ENCODE data around the gene SLC3A2. TPM values are rescaled to one million over a fixed set of nuclear protein-coding genes. Genes with fewer than 3 reads are reported as not detected.
"Not testable (repeated sequence)": the region's sequence is repeated elsewhere in the genome, so short reads cannot be mapped to it uniquely, and the experiment has no call there.

SLC3A2 gene
- total RNA-seq, 1 experiment from 2014 or later: 619 TPM

GRCh38 chr11:62842171-62842741, 38.4 kb upstream of the SLC3A2 start:
- intact Hi-C loops (cut with micrococcal nuclease; ENCODE audit: unreplicated experiment): loop anchor here (1.0 to 5.0 kb wide), 3 partner anchors 10 to 290 kb away; partner anchors contain the start of genes BSCL2 and GNG3
- peaks cover 37% of the 10 kb centered on the region for H3F3A ChIP-seq (ENCODE audit: insufficient read depth, low read depth)
- H3K27me3 ChIP-seq (ENCODE audit: insufficient read depth, low read depth): no peaks in the 10 kb centered on the region
- no peak for DNase-seq
- H3K79me2 ChIP-seq (ENCODE audit: low read depth): peaks cover 21% of the 10 kb centered on the region
- no peaks in the 10 kb centered on the region for H3K9me2 ChIP-seq (ENCODE audit: insufficient read depth)
- ChIA-PET CTCF (interaction anchor here (0.9 kb wide), 1 partner anchor 12 kb away, joined by 3 read pairs; no protein-coding TSS in a partner anchor), POLR2A (ENCODE audit: unreplicated experiment) (interaction anchor here (0.7 to 1.9 kb wide), 8 partner anchors 9 to 996 kb away, joined by 4 to 39 read pairs (median 10); partner anchors contain the start of genes C11orf98, CSKMT, EEF1G and LBHD1)
- no peaks in the 10 kb centered on the region for H3K9me3 ChIP-seq (ENCODE audit: insufficient read depth, low read depth)
- TSS peak; percentile 92 for BruUV-seq (replicated peaks)
- H3K4me2 ChIP-seq: peak overlapping the region; percentile 88
- no peaks in the 10 kb centered on the region for H4K20me1 ChIP-seq (ENCODE audit: insufficient read depth)
- peaks cover 17% of the 10 kb centered on the region for H3K4me1 ChIP-seq (replicated peaks; ENCODE audit: insufficient read depth)
- peaks cover 5% of the 10 kb centered on the region; the same call in 1 of the 2 replicates for H3K36me3 ChIP-seq (ENCODE audit: low read depth)
- peak overlapping the region; percentile 59 for H3K4me3 ChIP-seq
- TF ChIP-seq EZH2 (IDR thresholded peaks at IDR 0.05; ENCODE audit: low read depth) (no peak), CTCF (conservative IDR thresholded peaks at IDR 0.05) (no peak)
- peak overlapping the region; percentile 80 for H2AFZ ChIP-seq
- H3K27ac ChIP-seq: peak overlapping the region; percentile 94

- not testable (repeated sequence) for DNase-seq; H2AFZ ChIP-seq; H3K9me2 ChIP-seq (ENCODE audit: insufficient read depth); BruUV-seq (replicated peaks); H3K27ac ChIP-seq; H3K27me3 ChIP-seq (ENCODE audit: insufficient read depth, low read depth); H3K9me3 ChIP-seq (ENCODE audit: insufficient read depth, low read depth); H3K36me3 ChIP-seq (ENCODE audit: low read depth); H4K20me1 ChIP-seq (ENCODE audit: insufficient read depth)
- H3K79me2 ChIP-seq (ENCODE audit: low read depth): peaks cover 15% of the 10 kb centered on the region
- intact Hi-C loops (cut with micrococcal nuclease; ENCODE audit: unreplicated experiment): loop anchor here (1.0 to 5.0 kb wide), 3 partner anchors 9 to 291 kb away; partner anchors contain the start of genes BSCL2 and GNG3
- peak overlapping the region; percentile 88 for H3K4me2 ChIP-seq
- ChIA-PET CTCF (interaction anchor here (0.9 kb wide), 1 partner anchor 11 kb away, joined by 3 read pairs; no protein-coding TSS in a partner anchor), POLR2A (ENCODE audit: unreplicated experiment) (interaction anchor here (0.7 to 0.8 kb wide), 2 partner anchors 8 to 996 kb away, joined by 4 to 5 read pairs; no protein-coding TSS in a partner anchor)
- peak overlapping the region; percentile 59; the same call in 1 of the 2 replicates for H3K4me3 ChIP-seq
- H3F3A ChIP-seq (ENCODE audit: insufficient read depth, low read depth): peaks cover 34% of the 10 kb centered on the region
- H3K4me1 ChIP-seq (replicated peaks; ENCODE audit: insufficient read depth): peaks cover 14% of the 10 kb centered on the region
Measured at GRCh38 chr11:62842891-62843290, 37.8 kb upstream of the SLC3A2 start.

DNA sequence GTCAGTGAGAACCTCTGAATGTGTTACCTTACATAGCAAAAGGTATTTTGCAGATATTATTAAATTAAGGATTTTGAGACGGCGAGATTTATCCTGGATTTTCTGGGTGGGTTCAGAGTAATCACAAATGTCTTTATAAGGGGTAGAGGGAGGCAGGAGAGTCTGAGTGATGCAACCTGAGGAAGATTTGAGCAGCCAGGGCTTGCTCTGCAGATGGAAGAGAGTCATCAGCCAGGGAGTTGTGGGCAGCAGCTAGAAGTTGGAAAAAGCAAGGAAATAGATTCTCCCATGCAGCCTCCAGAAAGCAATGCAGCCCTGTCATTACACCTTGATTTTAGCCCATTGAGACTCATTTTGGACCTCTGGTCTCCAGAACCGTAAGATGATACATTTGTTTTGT, 37.2 kb upstream of the SLC3A2 start:
- Histone ChIP-seq H3K4me2 (no peak overlapping the region), H3K27me3 (ENCODE audit: insufficient read depth, low read depth) (no peaks in the 10 kb centered on the region), H3K4me1 (replicated peaks; ENCODE audit: insufficient read depth) (peaks cover 8% of the 10 kb centered on the region), H3F3A (ENCODE audit: insufficient read depth, low read depth) (peaks cover 39% of the 10 kb centered on the region), H3K27ac (no peak overlapping the region), H3K9me2 (ENCODE audit: insufficient read depth) (no peaks in the 10 kb centered on the region), H3K79me2 (ENCODE audit: low read depth) (peaks cover 9% of the 10 kb centered on the region), H3K9me3 (ENCODE audit: insufficient read depth, low read depth) (no peaks in the 10 kb centered on the region), H3K4me3 (no peak overlapping the region), H2AFZ (no peak overlapping the region), H3K36me3 (ENCODE audit: low read depth) (no peaks in the 10 kb centered on the region), H4K20me1 (ENCODE audit: insufficient read depth) (no peaks in the 10 kb centered on the region)
- no TSS peak for BruUV-seq (replicated peaks)
- intact Hi-C loops (cut with micrococcal nuclease; ENCODE audit: unreplicated experiment): loop anchor here (5.0 kb wide), 2 partner anchors 136 to 291 kb away; partner anchors contain the start of genes BSCL2 and GNG3
- ChIA-PET POLR2A (ENCODE audit: unreplicated experiment) (no interaction called here), CTCF (no interaction called here)
- TF ChIP-seq CTCF (conservative IDR thresholded peaks at IDR 0.05) (no peak), EZH2 (IDR thresholded peaks at IDR 0.05; ENCODE audit: low read depth) (no peak)
- peak in 1 of 2 experiments; percentile 26 for DNase-seq
